HG03520 (cell line): ENCODE results near the gene ZFAND2A.
"Not testable (repeated sequence)": the region's sequence is repeated elsewhere in the genome, so short reads cannot be mapped to it uniquely, and the experiment has no call there.

Source experiments
- ATAC-seq: cut with Tn5 transposase; IDR thresholded peaks from one replicate; pipeline ENCODE4 v1.9.1; 2021; ENCODE audit warnings: mild to moderate bottlenecking, moderate library complexity; ENCODE audit not compliant: unreplicated experiment

Gene ZFAND2A

GRCh38 chr7:1127001-1127400, 33.0 kb downstream of the ZFAND2A start:
- no peak for ATAC-seq

GRCh38 chr7:1125603-1125969, 34.4 kb downstream of the ZFAND2A start:
- no peak for ATAC-seq

- no peak for ATAC-seq
Observed at GRCh38 chr7:1124816-1125602, 35.0 kb downstream of the ZFAND2A start.

- ATAC-seq: no peak
Observed at GRCh38 chr7:1124164-1124563, 35.8 kb downstream of the ZFAND2A start.

- no peak for ATAC-seq
Observed at GRCh38 chr7:1123715-1124114, 36.3 kb downstream of the ZFAND2A start.

- no peak for ATAC-seq
Observed at GRCh38 chr7:1122832-1123501, 37.0 kb downstream of the ZFAND2A start.

GRCh38 chr7:1121886-1122831, 37.8 kb downstream of the ZFAND2A start:
- ATAC-seq: no peak

GRCh38 chr7:1121476-1121875, 38.5 kb downstream of the ZFAND2A start:
- no peak for ATAC-seq

- ATAC-seq: no peak
Observed at GRCh38 chr7:1120791-1121190, 39.2 kb downstream of the ZFAND2A start.

- no peak for ATAC-seq
Observed at GRCh38 chr7:1119201-1119600, 40.8 kb downstream of the ZFAND2A start.

- no peak for ATAC-seq
Observed at GRCh38 chr7:1117321-1117928, 42.6 kb downstream of the ZFAND2A start.

GRCh38 chr7:1116383-1117008, 43.5 kb downstream of the ZFAND2A start:
- ATAC-seq: not testable (repeated sequence)

- ATAC-seq: not testable (repeated sequence)
Observed at GRCh38 chr7:1115171-1116045, 44.6 kb downstream of the ZFAND2A start.

GRCh38 chr7:1114505-1114904, 45.5 kb downstream of the ZFAND2A start:
- no peak for ATAC-seq

- no peak for ATAC-seq
Observed at GRCh38 chr7:1114088-1114487, 45.9 kb downstream of the ZFAND2A start.

GRCh38 chr7:1113548-1113885, 46.5 kb downstream of the ZFAND2A start:
- ATAC-seq: no peak

- no peak for ATAC-seq
Observed at GRCh38 chr7:1112625-1113547, 47.1 kb downstream of the ZFAND2A start.

GRCh38 chr7:1112109-1112508, 47.9 kb downstream of the ZFAND2A start:
- ATAC-seq: no peak

GRCh38 chr7:1111156-1111555, 48.8 kb downstream of the ZFAND2A start:
- no peak for ATAC-seq
